GM12873 (cell line): ENCODE results near the gene XKR3.

Source experiments
- CTCF ChIP-seq: IDR thresholded peaks from 2 replicates; pipeline ENCODE4 v1.5.1; 2012; ENCODE audit warnings: low read depth, mild to moderate bottlenecking, moderate library complexity, low read length, control low read depth; ENCODE audit not compliant: insufficient read depth; ENCODE audit errors: missing control alignments

XKR3 gene

GRCh38 chr22:16818538-16818937 is 6.7 kb downstream of the XKR3 start:
- TF ChIP-seq CTCF = no peak

- no peak for TF ChIP-seq CTCF
Observed at GRCh38 chr22:16815073-16815472, 10.1 kb downstream of the XKR3 start.

GRCh38 chr22:16810188-16810802 is 14.9 kb downstream of the XKR3 start:
- no peak for TF ChIP-seq CTCF

GRCh38 chr22:16808744-16809143 is 16.5 kb downstream of the XKR3 start:
- TF ChIP-seq CTCF = no peak

- no peak for TF ChIP-seq CTCF
Observed at GRCh38 chr22:16807109-16807508, 18.1 kb downstream of the XKR3 start.

GRCh38 chr22:16806401-16806800 is 18.8 kb downstream of the XKR3 start:
- no peak for TF ChIP-seq CTCF

- no peak for TF ChIP-seq CTCF
Observed at GRCh38 chr22:16804882-16805281, 20.3 kb downstream of the XKR3 start.
